Smooth muscle cell (in vitro differentiated cells): ENCODE results near the gene SPATA9. TPM values are rescaled to one million over a fixed set of nuclear protein-coding genes. Genes with fewer than 3 reads are reported as not detected.
"Not testable (repeated sequence)": the region's sequence is repeated elsewhere in the genome, so short reads cannot be mapped to it uniquely, and the experiment has no call there.

Experiments
- DNase-seq: peaks from one replicate; lab custom pipeline; 2025; ENCODE audit not compliant: unreplicated experiment; lab: John Stamatoyannopoulos, UW
- H2AFZ ChIP-seq: fragments of 200-600 bp; sonication (generic); 2 replicates; pipeline ENCODE4 v1.6.0; 2016; ENCODE audit warnings: antibody characterized with exemption, low read depth, mild to moderate bottlenecking
- H3F3A ChIP-seq: fragments of 200-600 bp; sonication (generic); 2 replicates; pipeline ENCODE4 v1.6.0; 2017; ENCODE audit warnings: antibody characterized with exemption, low read depth
- H3K27ac ChIP-seq: fragments of 200-600 bp; sonication (generic); 2 replicates; pipeline ENCODE4 v1.5.1; 2016; ENCODE audit warnings: low read depth, mild to moderate bottlenecking
- H3K27me3 ChIP-seq: fragments of 200-600 bp; sonication (generic); 2 replicates; pipeline ENCODE4 v1.6.1; 2016; ENCODE audit warnings: low read depth, mild to moderate bottlenecking
- H3K36me3 ChIP-seq: fragments of 200-600 bp; sonication (generic); 2 replicates; pipeline ENCODE4 v1.5.1; 2016; ENCODE audit warnings: low read depth
- H3K4me1 ChIP-seq: fragments of 200-600 bp; sonication (generic); 2 replicates; pipeline ENCODE4 v1.5.1; 2016; ENCODE audit warnings: low read depth
- H3K4me2 ChIP-seq: fragments of 200-600 bp; sonication (generic); 2 replicates; pipeline ENCODE4 v1.6.0; 2016; ENCODE audit warnings: mild to moderate bottlenecking
- H3K4me3 ChIP-seq: fragments of 200-600 bp; sonication (generic); 2 replicates; pipeline ENCODE4 v1.5.1; 2016; ENCODE audit warnings: mild to moderate bottlenecking
- H3K79me2 ChIP-seq: fragments of 200-600 bp; sonication (generic); 2 replicates; pipeline ENCODE4 v1.6.0; 2016; ENCODE audit warnings: low read depth, mild to moderate bottlenecking
- H3K9ac ChIP-seq: fragments of 200-600 bp; sonication (generic); 2 replicates; pipeline ENCODE4 v1.6.0; 2016; ENCODE audit warnings: low read depth
- H3K9me3 ChIP-seq: fragments of 200-600 bp; sonication (generic); replicated peaks from 2 replicates; pipeline ENCODE4 v1.5.1; 2016; ENCODE audit warnings: low read depth
- H4K20me1 ChIP-seq: fragments of 200-600 bp; sonication (generic); 2 replicates; pipeline ENCODE4 v1.6.0; 2016; ENCODE audit warnings: low read depth
- WGBS: methylation state at CpG from one replicate; pipeline ENCODE4 v1.1.7; 2016; ENCODE audit warnings: low lambda C conversion rate; 5-methylcytosine and 5-hydroxymethylcytosine counted together
- polyA plus RNA-seq: library from polyadenylated mRNA; unstranded; fragments of >200 nt; fragmentation: Nextera tagmentation; extraction: Ambion mirVana; gene quantifications from 2 replicates; pipeline ENCODE4 v1.2.1, GENCODE V29; 2016
- total RNA-seq: library from RNA; depleted of rRNA; stranded (reverse); fragments of >200 nt; gene quantifications from 2 replicates; pipeline ENCODE4 v1.2.3, GENCODE V29; 2014
- TF ChIP-seq, protein P1 (sequence below): fragments of 200-600 bp; sonication (generic); IDR thresholded peaks from 2 replicates; pipeline ENCODE4 v1.5.1; 2017; ENCODE audit warnings: borderline replicate concordance, mild to moderate bottlenecking, antibody characterized with exemption; ENCODE audit not compliant: insufficient read depth, poor library complexity, severe bottlenecking

SPATA9 gene
- total and polyA plus RNA-seq, 2 experiments from 2014 or later: not detected

DNA sequence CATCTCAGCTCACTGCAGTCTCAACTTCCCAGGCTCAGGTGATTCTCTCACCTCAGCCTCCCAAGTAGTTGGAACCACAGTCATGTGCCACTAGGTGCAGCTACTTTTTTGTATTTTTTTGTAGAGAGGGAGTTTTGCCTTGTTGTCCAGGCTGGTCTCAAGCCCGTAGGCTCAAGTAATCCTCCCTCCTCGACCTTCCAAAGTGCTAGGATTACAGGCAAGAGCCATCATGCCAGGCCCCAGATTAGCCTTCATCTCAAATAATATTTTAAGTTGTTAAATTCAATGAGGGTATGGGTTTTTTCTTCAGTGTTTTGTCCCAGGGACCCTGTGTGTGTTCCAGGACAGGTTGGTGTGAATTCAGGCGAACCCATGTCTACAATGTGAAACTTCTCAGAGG is 48.7 kb downstream of the SPATA9 start:
- Histone ChIP-seq H3K4me3 (no peak overlapping the region), H3K36me3 (no peaks in the 10 kb centered on the region), H3K79me2 (no peaks in the 10 kb centered on the region), H3K9me3 (no peaks in the 10 kb centered on the region), H3K27me3 (no peaks in the 10 kb centered on the region), H3K9ac (no peak overlapping the region), H3F3A (no peaks in the 10 kb centered on the region), H3K4me2 (peak overlapping the region; percentile 7), H2AFZ (no peak overlapping the region), H3K27ac (no peak overlapping the region), H3K4me1 (no peaks in the 10 kb centered on the region), H4K20me1 (no peaks in the 10 kb centered on the region)
- DNase-seq: no peak
- TF ChIP-seq, protein P1, sequence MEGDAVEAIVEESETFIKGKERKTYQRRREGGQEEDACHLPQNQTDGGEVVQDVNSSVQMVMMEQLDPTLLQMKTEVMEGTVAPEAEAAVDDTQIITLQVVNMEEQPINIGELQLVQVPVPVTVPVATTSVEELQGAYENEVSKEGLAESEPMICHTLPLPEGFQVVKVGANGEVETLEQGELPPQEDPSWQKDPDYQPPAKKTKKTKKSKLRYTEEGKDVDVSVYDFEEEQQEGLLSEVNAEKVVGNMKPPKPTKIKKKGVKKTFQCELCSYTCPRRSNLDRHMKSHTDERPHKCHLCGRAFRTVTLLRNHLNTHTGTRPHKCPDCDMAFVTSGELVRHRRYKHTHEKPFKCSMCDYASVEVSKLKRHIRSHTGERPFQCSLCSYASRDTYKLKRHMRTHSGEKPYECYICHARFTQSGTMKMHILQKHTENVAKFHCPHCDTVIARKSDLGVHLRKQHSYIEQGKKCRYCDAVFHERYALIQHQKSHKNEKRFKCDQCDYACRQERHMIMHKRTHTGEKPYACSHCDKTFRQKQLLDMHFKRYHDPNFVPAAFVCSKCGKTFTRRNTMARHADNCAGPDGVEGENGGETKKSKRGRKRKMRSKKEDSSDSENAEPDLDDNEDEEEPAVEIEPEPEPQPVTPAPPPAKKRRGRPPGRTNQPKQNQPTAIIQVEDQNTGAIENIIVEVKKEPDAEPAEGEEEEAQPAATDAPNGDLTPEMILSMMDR: no peak
- 71% methylated on average over 3 of the region's 3 CpGs for WGBS

DNA sequence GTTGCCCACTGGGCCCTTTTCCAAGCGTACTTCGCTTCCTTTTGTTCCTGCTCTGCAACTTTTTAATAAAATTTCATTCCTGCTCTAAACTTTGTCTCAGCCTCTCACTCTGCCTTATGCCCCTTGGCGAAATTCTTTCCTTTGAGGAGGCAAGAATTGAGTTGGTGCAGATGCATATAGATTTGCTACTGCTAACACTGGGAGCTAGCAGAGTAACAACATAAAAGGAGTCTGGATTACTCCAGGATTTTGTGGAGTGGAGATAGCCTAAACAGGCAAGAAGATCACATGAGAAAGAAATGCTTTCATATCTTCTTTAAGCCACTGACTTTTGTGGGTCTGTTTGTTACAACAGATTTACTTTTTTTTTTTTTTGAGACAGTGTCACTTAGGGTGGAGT is 49.1 kb downstream of the SPATA9 start:
- Histone ChIP-seq H3K36me3 (no peaks in the 10 kb centered on the region), H3K27me3 (no peaks in the 10 kb centered on the region), H3K9me3 (no peaks in the 10 kb centered on the region), H3K27ac (no peak overlapping the region), H3K4me3 (no peak overlapping the region), H3K9ac (no peak overlapping the region), H3K79me2 (no peaks in the 10 kb centered on the region), H2AFZ (no peak overlapping the region), H4K20me1 (no peaks in the 10 kb centered on the region), H3K4me1 (no peaks in the 10 kb centered on the region), H3F3A (no peaks in the 10 kb centered on the region), H3K4me2 (peak overlapping the region; percentile 7)
- TF ChIP-seq, protein P1: no peak
- WGBS: 26% methylated on average over 3 of the region's 3 CpGs
- no peak for DNase-seq

DNA sequence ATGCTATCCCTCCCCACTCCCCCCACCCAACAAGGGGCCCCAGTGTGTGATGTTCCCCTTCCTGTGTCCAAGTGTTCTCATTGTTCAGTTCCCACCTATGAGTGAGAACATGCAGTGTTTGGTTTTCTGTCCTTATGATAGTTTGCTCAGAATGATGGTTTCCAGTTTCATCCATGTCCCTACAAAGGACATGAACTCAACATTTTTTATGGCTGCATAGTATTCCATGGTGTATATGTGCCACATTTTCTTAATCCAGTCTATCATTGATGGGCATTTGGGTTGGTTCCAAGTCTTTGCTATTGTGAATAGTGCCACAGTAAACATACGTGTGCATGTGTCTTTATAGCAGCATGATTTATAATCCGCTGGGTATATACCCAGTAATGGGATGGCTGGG is 49.8 kb downstream of the SPATA9 start:
- H3K27me3 ChIP-seq, H3K36me3 ChIP-seq, H3F3A ChIP-seq, H3K4me2 ChIP-seq, H3K4me1 ChIP-seq, H3K27ac ChIP-seq, H3K4me3 ChIP-seq, H3K9me3 ChIP-seq, H3K9ac ChIP-seq, H4K20me1 ChIP-seq, H3K79me2 ChIP-seq, H2AFZ ChIP-seq, DNase-seq: not testable (repeated sequence)
- 96% methylated on average over 2 of the region's 2 CpGs for WGBS

DNA sequence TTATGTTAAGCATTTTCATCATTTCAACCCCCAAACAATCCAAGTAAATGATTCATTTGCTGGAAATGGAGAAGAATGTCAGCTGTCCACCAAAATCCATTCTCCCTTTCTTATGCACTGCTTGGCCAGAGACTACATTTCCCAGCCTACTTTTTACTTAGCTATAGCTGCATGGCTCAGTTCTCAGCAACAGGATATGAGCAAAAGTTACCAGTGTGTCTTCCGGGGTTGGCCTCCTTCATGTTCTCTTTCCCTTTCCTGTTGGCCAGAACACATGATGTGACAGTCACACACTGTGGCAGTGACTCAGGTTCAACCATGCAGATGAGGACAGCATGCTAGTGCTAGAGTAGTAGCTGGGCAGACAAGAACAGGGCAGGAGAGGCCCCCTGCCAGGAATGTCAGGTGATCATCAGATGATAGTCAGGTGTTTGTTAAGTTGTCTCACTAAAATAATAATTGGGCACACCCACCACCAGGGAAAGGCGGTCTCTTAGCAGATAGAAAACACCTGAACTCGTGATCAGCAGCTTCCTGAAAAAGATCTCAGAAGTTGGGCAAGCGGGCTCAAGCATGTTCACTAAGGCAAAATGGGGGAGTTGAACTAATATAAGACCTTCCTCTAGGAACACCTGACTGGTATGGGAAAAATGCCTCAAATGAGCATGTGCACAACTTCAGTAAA is 50.7 kb downstream of the SPATA9 start:
- H3K79me2 ChIP-seq: no peaks in the 10 kb centered on the region
- no peaks in the 10 kb centered on the region for H4K20me1 ChIP-seq
- H3K27me3 ChIP-seq: no peaks in the 10 kb centered on the region
- H3F3A ChIP-seq: no peaks in the 10 kb centered on the region
- H3K9ac ChIP-seq: no peak overlapping the region
- TF ChIP-seq, protein P1: no peak
- 89% methylated on average over 4 of the region's 4 CpGs for WGBS
- no peaks in the 10 kb centered on the region for H3K36me3 ChIP-seq
- H3K4me3 ChIP-seq: no peak overlapping the region
- peak overlapping the region; percentile 59 for H3K4me2 ChIP-seq
- DNase-seq: no peak
- no peaks in the 10 kb centered on the region for H3K4me1 ChIP-seq
- H3K9me3 ChIP-seq: no peaks in the 10 kb centered on the region
- no peak overlapping the region for H2AFZ ChIP-seq
- H3K27ac ChIP-seq: peak overlapping the region; percentile 55
